Panc1 (cell line): Measurements from ENCODE around the gene ZNF507.

ENCODE experiments used
- POLR2AphosphoS5 ChIP-seq: IDR thresholded peaks from 2 replicates; pipeline ENCODE4 v1.6.1; 2012; ENCODE audit warnings: mild to moderate bottlenecking, low read depth, low read length, moderate library complexity
- SIN3A ChIP-seq: IDR thresholded peaks from 2 replicates; pipeline ENCODE4 v1.6.1; 2012; ENCODE audit warnings: low read depth, mild to moderate bottlenecking, low read length, moderate library complexity, borderline replicate concordance; ENCODE audit not compliant: insufficient read depth
- TCF7L2 ChIP-seq: IDR thresholded peaks from 2 replicates; pipeline ENCODE4 v1.6.1; 2011; ENCODE audit warnings: mild to moderate bottlenecking, low read depth, low read length, inconsistent platforms
- TF ChIP-seq, protein P1 (sequence below): fragments of 450-650 bp; IDR thresholded peaks from 2 replicates; pipeline ENCODE4 v1.5.1; 2017; ENCODE audit warnings: mild to moderate bottlenecking
- TF ChIP-seq, protein P2 (sequence below), 2 experiments: IDR thresholded peaks; 2 replicates each; pipeline ENCODE4 v1.6.1; 2011 to 2012; ENCODE audit warnings: low read depth in 2 of 2, control low read depth in 1 of 2, low read length in 1 of 2, mild to moderate bottlenecking in 1 of 2, moderate library complexity in 1 of 2; ENCODE audit not compliant: insufficient read depth in 1 of 2

DNA sequence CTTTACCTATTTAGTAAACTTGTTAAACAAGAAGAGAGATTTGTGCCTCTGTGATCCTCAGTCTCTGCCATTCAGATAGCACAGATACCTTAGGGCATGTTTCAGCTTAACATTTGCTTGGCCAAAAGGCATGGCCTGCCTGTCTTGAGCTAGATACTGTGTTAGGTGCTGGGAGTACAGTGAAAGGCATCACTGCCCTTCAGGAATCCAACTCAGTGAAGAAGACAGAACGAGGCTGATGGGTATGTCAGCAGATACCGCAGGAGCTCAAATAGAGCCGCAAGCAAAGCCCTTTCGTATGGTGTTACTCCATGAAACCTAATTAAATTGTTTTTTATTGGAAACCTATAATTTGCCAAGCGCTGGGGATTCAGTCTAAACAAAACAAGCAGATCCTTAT, 12.9 kb downstream of the ZNF507 start:
- TF ChIP-seq, protein P1, sequence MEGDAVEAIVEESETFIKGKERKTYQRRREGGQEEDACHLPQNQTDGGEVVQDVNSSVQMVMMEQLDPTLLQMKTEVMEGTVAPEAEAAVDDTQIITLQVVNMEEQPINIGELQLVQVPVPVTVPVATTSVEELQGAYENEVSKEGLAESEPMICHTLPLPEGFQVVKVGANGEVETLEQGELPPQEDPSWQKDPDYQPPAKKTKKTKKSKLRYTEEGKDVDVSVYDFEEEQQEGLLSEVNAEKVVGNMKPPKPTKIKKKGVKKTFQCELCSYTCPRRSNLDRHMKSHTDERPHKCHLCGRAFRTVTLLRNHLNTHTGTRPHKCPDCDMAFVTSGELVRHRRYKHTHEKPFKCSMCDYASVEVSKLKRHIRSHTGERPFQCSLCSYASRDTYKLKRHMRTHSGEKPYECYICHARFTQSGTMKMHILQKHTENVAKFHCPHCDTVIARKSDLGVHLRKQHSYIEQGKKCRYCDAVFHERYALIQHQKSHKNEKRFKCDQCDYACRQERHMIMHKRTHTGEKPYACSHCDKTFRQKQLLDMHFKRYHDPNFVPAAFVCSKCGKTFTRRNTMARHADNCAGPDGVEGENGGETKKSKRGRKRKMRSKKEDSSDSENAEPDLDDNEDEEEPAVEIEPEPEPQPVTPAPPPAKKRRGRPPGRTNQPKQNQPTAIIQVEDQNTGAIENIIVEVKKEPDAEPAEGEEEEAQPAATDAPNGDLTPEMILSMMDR, result no peak
- no peak for TF ChIP-seq POLR2AphosphoS5
- no peak for TF ChIP-seq SIN3A
- TF ChIP-seq TCF7L2, result no peak
- TF ChIP-seq, protein P2, sequence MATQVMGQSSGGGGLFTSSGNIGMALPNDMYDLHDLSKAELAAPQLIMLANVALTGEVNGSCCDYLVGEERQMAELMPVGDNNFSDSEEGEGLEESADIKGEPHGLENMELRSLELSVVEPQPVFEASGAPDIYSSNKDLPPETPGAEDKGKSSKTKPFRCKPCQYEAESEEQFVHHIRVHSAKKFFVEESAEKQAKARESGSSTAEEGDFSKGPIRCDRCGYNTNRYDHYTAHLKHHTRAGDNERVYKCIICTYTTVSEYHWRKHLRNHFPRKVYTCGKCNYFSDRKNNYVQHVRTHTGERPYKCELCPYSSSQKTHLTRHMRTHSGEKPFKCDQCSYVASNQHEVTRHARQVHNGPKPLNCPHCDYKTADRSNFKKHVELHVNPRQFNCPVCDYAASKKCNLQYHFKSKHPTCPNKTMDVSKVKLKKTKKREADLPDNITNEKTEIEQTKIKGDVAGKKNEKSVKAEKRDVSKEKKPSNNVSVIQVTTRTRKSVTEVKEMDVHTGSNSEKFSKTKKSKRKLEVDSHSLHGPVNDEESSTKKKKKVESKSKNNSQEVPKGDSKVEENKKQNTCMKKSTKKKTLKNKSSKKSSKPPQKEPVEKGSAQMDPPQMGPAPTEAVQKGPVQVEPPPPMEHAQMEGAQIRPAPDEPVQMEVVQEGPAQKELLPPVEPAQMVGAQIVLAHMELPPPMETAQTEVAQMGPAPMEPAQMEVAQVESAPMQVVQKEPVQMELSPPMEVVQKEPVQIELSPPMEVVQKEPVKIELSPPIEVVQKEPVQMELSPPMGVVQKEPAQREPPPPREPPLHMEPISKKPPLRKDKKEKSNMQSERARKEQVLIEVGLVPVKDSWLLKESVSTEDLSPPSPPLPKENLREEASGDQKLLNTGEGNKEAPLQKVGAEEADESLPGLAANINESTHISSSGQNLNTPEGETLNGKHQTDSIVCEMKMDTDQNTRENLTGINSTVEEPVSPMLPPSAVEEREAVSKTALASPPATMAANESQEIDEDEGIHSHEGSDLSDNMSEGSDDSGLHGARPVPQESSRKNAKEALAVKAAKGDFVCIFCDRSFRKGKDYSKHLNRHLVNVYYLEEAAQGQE (IDR thresholded peaks at IDR 0.05; ENCODE audit: insufficient read depth in 1 of 2, low read depth in 2 of 2, low read length in 1 of 2), result no peak
